Measurements from ENCODE around the gene CRTC3. TPM values are rescaled to one million over a fixed set of nuclear protein-coding genes. Genes with fewer than 3 reads are reported as not detected.
A peak's percentile ranks its signal among the peaks of the same experiment; 100 is the strongest.

Gene CRTC3
- total and polyA plus RNA-seq, 4 donors = 5.1 to 16.8 (median 7.6) TPM

DNA sequence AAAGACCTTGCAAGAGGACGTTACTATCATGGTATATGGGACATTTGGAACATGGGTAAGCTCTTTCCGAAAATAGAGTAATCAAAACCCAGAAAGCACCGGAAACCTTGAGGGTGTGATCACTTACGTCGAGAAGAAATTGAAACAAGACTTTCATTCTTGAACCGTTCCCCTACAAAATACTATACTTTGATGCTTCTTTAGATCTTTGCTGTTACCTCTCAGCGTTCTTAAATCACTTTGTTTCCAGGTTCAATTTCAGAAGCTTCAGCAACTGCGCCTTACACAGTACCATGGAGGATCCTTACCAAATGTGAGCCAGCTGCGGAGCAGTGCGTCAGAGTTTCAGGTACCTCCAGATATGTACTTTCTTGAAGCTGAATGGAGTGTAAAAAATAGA is 10.1 kb downstream of the CRTC3 start:
- Histone ChIP-seq H3K36me3 (ENCODE audit: control insufficient read depth in 4 of 4, insufficient read depth in 3 of 4, low read depth in 1 of 4, low read length in 3 of 4) (peaks cover 0 to 8% (median 6%) of the 10 kb centered on the region in 4 donors), H3K27me3 (ENCODE audit: control insufficient read depth in 4 of 4, insufficient read depth in 4 of 4, low read length in 3 of 4) (no peaks in the 10 kb centered on the region), H3K4me1 (ENCODE audit: control insufficient read depth in 4 of 4, insufficient read depth in 4 of 4, low read length in 3 of 4) (peaks cover 0 to 14% (median 10%) of the 10 kb centered on the region in 4 donors), H3K9me3 (ENCODE audit: control insufficient read depth in 4 of 4, low read length in 3 of 4) (no peaks in the 10 kb centered on the region), H3K9ac (ENCODE audit: low read depth in 1 of 2, low read length in 2 of 2) (no peak overlapping the region), H3K27ac (ENCODE audit: low read depth in 1 of 2, low read length in 2 of 2) (no peak overlapping the region), H3K4me3 (ENCODE audit: low read depth in 1 of 3, low read length in 3 of 3) (no peak overlapping the region)
- WGBS = 95% methylated on average over 10 of the region's 10 CpGs
- no peak for DNase-seq (ENCODE audit: low spot score)
- TF ChIP-seq GABPA (IDR thresholded peaks at IDR 0.05 in 1 of 2, conservative IDR thresholded peaks at IDR 0.05 in 1 of 2) (no peak), FOXA1 (IDR thresholded peaks at IDR 0.05) (no peak), RAD21 (IDR thresholded peaks at IDR 0.05) (no peak), RXRA (IDR thresholded peaks at IDR 0.05) (no peak), SP1 (IDR thresholded peaks at IDR 0.05) (no peak), HNF4A (conservative IDR thresholded peaks at IDR 0.05) (no peak), HNF4G (IDR thresholded peaks at IDR 0.05) (no peak), JUND (IDR thresholded peaks at IDR 0.05) (no peak)
- TF ChIP-seq, protein P1, sequence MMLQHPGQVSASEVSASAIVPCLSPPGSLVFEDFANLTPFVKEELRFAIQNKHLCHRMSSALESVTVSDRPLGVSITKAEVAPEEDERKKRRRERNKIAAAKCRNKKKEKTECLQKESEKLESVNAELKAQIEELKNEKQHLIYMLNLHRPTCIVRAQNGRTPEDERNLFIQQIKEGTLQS (IDR thresholded peaks at IDR 0.05) = no peak
- TF ChIP-seq, protein P2, sequence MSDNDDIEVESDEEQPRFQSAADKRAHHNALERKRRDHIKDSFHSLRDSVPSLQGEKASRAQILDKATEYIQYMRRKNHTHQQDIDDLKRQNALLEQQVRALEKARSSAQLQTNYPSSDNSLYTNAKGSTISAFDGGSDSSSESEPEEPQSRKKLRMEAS (IDR thresholded peaks at IDR 0.05) = no peak

DNA sequence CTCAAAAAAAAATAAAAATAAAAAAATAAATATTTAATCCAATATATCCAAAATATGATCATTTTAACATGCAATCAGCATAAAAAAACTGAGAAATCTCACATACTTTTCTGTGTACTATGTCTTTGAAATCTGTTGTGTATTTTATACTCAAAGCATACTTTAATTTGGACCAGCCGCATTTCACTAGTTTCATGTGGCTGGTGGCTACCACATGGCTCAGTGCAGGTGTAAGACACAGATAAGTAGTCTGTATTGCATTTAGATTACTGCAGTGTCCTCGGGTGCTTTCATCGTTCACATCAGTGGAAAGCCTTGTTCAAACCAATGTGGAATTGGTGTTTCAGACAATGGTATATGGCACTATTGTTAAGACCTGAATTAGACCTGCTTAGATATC is 11.0 kb downstream of the CRTC3 start:
- Histone ChIP-seq H3K9ac (ENCODE audit: low read depth in 1 of 2, low read length in 2 of 2) (peak overlapping the region in 1 of 2 donors; percentile 39), H3K36me3 (ENCODE audit: control insufficient read depth in 4 of 4, insufficient read depth in 3 of 4, low read depth in 1 of 4, low read length in 3 of 4) (peaks cover 0 to 8% (median 6%) of the 10 kb centered on the region in 4 donors), H3K4me1 (ENCODE audit: control insufficient read depth in 4 of 4, insufficient read depth in 4 of 4, low read length in 3 of 4) (peaks cover 0 to 13% (median 10%) of the 10 kb centered on the region in 4 donors), H3K27me3 (ENCODE audit: control insufficient read depth in 4 of 4, insufficient read depth in 4 of 4, low read length in 3 of 4) (no peaks in the 10 kb centered on the region), H3K27ac (ENCODE audit: low read depth in 1 of 2, low read length in 2 of 2) (no peak overlapping the region), H3K4me3 (ENCODE audit: low read depth in 1 of 3, low read length in 3 of 3) (no peak overlapping the region), H3K9me3 (ENCODE audit: control insufficient read depth in 4 of 4, low read length in 3 of 4) (no peaks in the 10 kb centered on the region)
- WGBS = 90% methylated on average over 3 of the region's 3 CpGs
- TF ChIP-seq HNF4A (conservative IDR thresholded peaks at IDR 0.05) (no peak), FOXA2 (IDR thresholded peaks at IDR 0.05) (no peak), GABPA (IDR thresholded peaks at IDR 0.05 in 1 of 2, conservative IDR thresholded peaks at IDR 0.05 in 1 of 2) (no peak), HNF4G (IDR thresholded peaks at IDR 0.05) (no peak), TAF1 (conservative IDR thresholded peaks at IDR 0.05) (no peak), EGR1 (IDR thresholded peaks at IDR 0.05; ENCODE audit: low read depth in 2 of 2) (no peak), FOXA1 (IDR thresholded peaks at IDR 0.05) (no peak), NR2F2 (IDR thresholded peaks at IDR 0.05) (no peak), YY1 (IDR thresholded peaks at IDR 0.05) (no peak), JUND (IDR thresholded peaks at IDR 0.05) (no peak), RXRA (IDR thresholded peaks at IDR 0.05) (no peak), RAD21 (IDR thresholded peaks at IDR 0.05) (no peak), SP1 (IDR thresholded peaks at IDR 0.05) (no peak)
- TF ChIP-seq, protein P2 (IDR thresholded peaks at IDR 0.05) = no peak
- TF ChIP-seq, protein P3, sequence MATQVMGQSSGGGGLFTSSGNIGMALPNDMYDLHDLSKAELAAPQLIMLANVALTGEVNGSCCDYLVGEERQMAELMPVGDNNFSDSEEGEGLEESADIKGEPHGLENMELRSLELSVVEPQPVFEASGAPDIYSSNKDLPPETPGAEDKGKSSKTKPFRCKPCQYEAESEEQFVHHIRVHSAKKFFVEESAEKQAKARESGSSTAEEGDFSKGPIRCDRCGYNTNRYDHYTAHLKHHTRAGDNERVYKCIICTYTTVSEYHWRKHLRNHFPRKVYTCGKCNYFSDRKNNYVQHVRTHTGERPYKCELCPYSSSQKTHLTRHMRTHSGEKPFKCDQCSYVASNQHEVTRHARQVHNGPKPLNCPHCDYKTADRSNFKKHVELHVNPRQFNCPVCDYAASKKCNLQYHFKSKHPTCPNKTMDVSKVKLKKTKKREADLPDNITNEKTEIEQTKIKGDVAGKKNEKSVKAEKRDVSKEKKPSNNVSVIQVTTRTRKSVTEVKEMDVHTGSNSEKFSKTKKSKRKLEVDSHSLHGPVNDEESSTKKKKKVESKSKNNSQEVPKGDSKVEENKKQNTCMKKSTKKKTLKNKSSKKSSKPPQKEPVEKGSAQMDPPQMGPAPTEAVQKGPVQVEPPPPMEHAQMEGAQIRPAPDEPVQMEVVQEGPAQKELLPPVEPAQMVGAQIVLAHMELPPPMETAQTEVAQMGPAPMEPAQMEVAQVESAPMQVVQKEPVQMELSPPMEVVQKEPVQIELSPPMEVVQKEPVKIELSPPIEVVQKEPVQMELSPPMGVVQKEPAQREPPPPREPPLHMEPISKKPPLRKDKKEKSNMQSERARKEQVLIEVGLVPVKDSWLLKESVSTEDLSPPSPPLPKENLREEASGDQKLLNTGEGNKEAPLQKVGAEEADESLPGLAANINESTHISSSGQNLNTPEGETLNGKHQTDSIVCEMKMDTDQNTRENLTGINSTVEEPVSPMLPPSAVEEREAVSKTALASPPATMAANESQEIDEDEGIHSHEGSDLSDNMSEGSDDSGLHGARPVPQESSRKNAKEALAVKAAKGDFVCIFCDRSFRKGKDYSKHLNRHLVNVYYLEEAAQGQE (IDR thresholded peaks at IDR 0.05) = no peak
- TF ChIP-seq, protein P1 (IDR thresholded peaks at IDR 0.05) = no peak
- TF ChIP-seq, protein P4, sequence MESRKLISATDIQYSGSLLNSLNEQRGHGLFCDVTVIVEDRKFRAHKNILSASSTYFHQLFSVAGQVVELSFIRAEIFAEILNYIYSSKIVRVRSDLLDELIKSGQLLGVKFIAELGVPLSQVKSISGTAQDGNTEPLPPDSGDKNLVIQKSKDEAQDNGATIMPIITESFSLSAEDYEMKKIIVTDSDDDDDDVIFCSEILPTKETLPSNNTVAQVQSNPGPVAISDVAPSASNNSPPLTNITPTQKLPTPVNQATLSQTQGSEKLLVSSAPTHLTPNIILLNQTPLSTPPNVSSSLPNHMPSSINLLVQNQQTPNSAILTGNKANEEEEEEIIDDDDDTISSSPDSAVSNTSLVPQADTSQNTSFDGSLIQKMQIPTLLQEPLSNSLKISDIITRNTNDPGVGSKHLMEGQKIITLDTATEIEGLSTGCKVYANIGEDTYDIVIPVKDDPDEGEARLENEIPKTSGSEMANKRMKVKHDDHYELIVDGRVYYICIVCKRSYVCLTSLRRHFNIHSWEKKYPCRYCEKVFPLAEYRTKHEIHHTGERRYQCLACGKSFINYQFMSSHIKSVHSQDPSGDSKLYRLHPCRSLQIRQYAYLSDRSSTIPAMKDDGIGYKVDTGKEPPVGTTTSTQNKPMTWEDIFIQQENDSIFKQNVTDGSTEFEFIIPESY (IDR thresholded peaks at IDR 0.05) = no peak
- TF ChIP-seq, protein P5, sequence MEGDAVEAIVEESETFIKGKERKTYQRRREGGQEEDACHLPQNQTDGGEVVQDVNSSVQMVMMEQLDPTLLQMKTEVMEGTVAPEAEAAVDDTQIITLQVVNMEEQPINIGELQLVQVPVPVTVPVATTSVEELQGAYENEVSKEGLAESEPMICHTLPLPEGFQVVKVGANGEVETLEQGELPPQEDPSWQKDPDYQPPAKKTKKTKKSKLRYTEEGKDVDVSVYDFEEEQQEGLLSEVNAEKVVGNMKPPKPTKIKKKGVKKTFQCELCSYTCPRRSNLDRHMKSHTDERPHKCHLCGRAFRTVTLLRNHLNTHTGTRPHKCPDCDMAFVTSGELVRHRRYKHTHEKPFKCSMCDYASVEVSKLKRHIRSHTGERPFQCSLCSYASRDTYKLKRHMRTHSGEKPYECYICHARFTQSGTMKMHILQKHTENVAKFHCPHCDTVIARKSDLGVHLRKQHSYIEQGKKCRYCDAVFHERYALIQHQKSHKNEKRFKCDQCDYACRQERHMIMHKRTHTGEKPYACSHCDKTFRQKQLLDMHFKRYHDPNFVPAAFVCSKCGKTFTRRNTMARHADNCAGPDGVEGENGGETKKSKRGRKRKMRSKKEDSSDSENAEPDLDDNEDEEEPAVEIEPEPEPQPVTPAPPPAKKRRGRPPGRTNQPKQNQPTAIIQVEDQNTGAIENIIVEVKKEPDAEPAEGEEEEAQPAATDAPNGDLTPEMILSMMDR (IDR thresholded peaks at IDR 0.05; ENCODE audit: low read depth, low read length, missing input control) = no peak
- DNase-seq (ENCODE audit: low spot score) = no peak
